ENCODE measurements around the gene SH3RF2. TPM values are rescaled to one million over a fixed set of nuclear protein-coding genes. Genes with fewer than 3 reads are reported as not detected.

The SH3RF2 gene
- total and polyA plus RNA-seq, 2 donors (not counting 1 experiment from before 2014, with no cell fraction given), result 0.03 TPM; not detected in 1

DNA sequence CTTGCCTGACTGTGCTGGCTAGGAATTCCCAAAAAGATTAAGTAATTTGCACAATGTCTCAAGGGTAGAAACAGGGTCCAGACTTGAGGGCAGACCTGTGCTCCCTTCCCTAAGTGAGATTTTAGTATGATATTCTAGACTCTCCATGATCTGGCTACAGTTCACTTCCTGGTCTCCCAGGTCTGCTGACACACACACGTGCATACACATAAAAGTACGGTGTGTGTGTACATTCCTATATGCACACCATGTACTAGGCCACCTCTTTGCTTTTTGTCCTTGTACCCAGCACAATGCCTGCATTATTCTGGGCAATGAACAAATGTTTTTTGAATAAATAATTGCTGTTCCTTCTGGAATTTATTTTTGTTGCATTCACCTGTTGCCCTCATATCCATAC lies 83.7 kb downstream of the SH3RF2 start:
- no peak overlapping the region for H3K4me3 Mint-ChIP-seq
- Histone ChIP-seq H3K27me3 (replicated peaks in 1 of 4; ENCODE audit: control extremely low read depth in 1 of 4, control insufficient read depth in 3 of 4, insufficient read depth in 4 of 4, low read length in 3 of 4) (peaks cover 0 to 3% (median 0%) of the 10 kb centered on the region in 4 experiments), H3K9ac (ENCODE audit: low read length) (no peak overlapping the region), H3K4me2 (replicated peaks; ENCODE audit: low read depth, low read length, poor library complexity, severe bottlenecking) (no peak overlapping the region), H2AFZ (ENCODE audit: insufficient read depth, low read depth, low read length, poor library complexity, severe bottlenecking) (no peak overlapping the region), H3K36me3 (replicated peaks in 1 of 2; ENCODE audit: control extremely low read depth in 1 of 2, control insufficient read depth in 1 of 2, extremely low read depth in 1 of 2, insufficient read depth in 2 of 2, low read length in 1 of 2) (no peaks in the 10 kb centered on the region), H3K4me1 (ENCODE audit: control insufficient read depth in 2 of 2, insufficient read depth in 2 of 2, low read length in 2 of 2) (no peaks in the 10 kb centered on the region), H3K4me3 (ENCODE audit: control extremely low read depth in 1 of 5, extremely low read depth in 1 of 5, insufficient read depth in 1 of 5, low read depth in 2 of 5, low read length in 4 of 5) (no peak overlapping the region), H4K20me1 (ENCODE audit: control insufficient read depth, insufficient read depth, low read length, poor library complexity, severe bottlenecking) (no peaks in the 10 kb centered on the region), H3K79me2 (ENCODE audit: control insufficient read depth, insufficient read depth, low read length) (no peaks in the 10 kb centered on the region), H3K27ac (ENCODE audit: low read length in 2 of 2) (no peak overlapping the region), H3K9me3 (ENCODE audit: control extremely low read depth in 1 of 3, control insufficient read depth in 2 of 3, insufficient read depth in 1 of 3, low read length in 2 of 3) (no peaks in the 10 kb centered on the region)
- POLR2A ChIA-PET, result no interaction called here
- CTCF ChIA-PET, result no interaction called here
- TF ChIP-seq, protein P1, sequence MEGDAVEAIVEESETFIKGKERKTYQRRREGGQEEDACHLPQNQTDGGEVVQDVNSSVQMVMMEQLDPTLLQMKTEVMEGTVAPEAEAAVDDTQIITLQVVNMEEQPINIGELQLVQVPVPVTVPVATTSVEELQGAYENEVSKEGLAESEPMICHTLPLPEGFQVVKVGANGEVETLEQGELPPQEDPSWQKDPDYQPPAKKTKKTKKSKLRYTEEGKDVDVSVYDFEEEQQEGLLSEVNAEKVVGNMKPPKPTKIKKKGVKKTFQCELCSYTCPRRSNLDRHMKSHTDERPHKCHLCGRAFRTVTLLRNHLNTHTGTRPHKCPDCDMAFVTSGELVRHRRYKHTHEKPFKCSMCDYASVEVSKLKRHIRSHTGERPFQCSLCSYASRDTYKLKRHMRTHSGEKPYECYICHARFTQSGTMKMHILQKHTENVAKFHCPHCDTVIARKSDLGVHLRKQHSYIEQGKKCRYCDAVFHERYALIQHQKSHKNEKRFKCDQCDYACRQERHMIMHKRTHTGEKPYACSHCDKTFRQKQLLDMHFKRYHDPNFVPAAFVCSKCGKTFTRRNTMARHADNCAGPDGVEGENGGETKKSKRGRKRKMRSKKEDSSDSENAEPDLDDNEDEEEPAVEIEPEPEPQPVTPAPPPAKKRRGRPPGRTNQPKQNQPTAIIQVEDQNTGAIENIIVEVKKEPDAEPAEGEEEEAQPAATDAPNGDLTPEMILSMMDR (IDR thresholded peaks at IDR 0.05), result no peak
- no peak for TF ChIP-seq EZH2 (IDR thresholded peaks at IDR 0.05; ENCODE audit: borderline replicate concordance, insufficient read depth, low read depth, low read length, poor library complexity, severe bottlenecking)
- intact Hi-C loops (cut with micrococcal nuclease), result no loop called here
- DNase-seq (no peak), ATAC-seq (ENCODE audit: low read depth) (no peak)
- H3K27me3 Mint-ChIP-seq, result peaks cover 3% of the 10 kb centered on the region
- H3K9me3 Mint-ChIP-seq (ENCODE audit: insufficient read depth), result no peaks in the 10 kb centered on the region
- no peak overlapping the region for H3K27ac Mint-ChIP-seq
- H3K4me1 Mint-ChIP-seq, result no peaks in the 10 kb centered on the region
- WGBS (ENCODE audit: insufficient coverage), result 96% methylated on average over 2 of the region's 2 CpGs

DNA sequence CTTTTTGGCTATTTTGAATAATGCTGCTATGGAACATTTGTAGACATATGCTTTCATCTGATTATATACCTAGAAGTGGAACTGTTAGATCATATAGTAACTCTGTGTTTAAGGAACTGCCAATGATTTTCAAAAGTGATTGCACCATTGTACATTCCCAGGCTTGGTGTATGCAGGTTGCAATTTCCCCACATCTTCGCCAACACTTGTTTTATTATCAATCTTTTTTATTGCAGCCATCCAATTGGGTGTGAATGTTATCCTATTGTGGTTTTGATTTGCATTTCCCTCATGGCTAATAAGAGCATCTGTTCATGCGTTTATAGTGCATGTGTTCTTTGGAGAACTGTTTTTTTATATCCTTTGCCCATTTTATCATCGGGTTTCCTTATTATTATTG lies 87.7 kb downstream of the SH3RF2 start:
- peaks cover 17% of the 10 kb centered on the region for H3K27me3 Mint-ChIP-seq
- Histone ChIP-seq H3K27ac (ENCODE audit: low read length in 2 of 2) (no peak overlapping the region), H3K36me3 (replicated peaks in 1 of 2; ENCODE audit: control extremely low read depth in 1 of 2, control insufficient read depth in 1 of 2, extremely low read depth in 1 of 2, insufficient read depth in 2 of 2, low read length in 1 of 2) (no peaks in the 10 kb centered on the region), H3K9me3 (ENCODE audit: control extremely low read depth in 1 of 3, control insufficient read depth in 2 of 3, insufficient read depth in 1 of 3, low read length in 2 of 3) (no peaks in the 10 kb centered on the region), H4K20me1 (ENCODE audit: control insufficient read depth, insufficient read depth, low read length, poor library complexity, severe bottlenecking) (no peaks in the 10 kb centered on the region), H3K4me2 (replicated peaks; ENCODE audit: low read depth, low read length, poor library complexity, severe bottlenecking) (no peak overlapping the region), H2AFZ (ENCODE audit: insufficient read depth, low read depth, low read length, poor library complexity, severe bottlenecking) (no peak overlapping the region), H3K9ac (ENCODE audit: low read length) (no peak overlapping the region), H3K4me1 (ENCODE audit: control insufficient read depth in 2 of 2, insufficient read depth in 2 of 2, low read length in 2 of 2) (no peaks in the 10 kb centered on the region), H3K4me3 (ENCODE audit: control extremely low read depth in 1 of 5, extremely low read depth in 1 of 5, insufficient read depth in 1 of 5, low read depth in 2 of 5, low read length in 4 of 5) (no peak overlapping the region), H3K79me2 (ENCODE audit: control insufficient read depth, insufficient read depth, low read length) (no peaks in the 10 kb centered on the region), H3K27me3 (replicated peaks in 1 of 4; ENCODE audit: control extremely low read depth in 1 of 4, control insufficient read depth in 3 of 4, insufficient read depth in 4 of 4, low read length in 3 of 4) (peaks cover 0 to 3% (median 0%) of the 10 kb centered on the region in 4 experiments)
- no peak overlapping the region for H3K4me3 Mint-ChIP-seq
- TF ChIP-seq, protein P1 (IDR thresholded peaks at IDR 0.05), result no peak
- TF ChIP-seq EZH2 (IDR thresholded peaks at IDR 0.05; ENCODE audit: borderline replicate concordance, insufficient read depth, low read depth, low read length, poor library complexity, severe bottlenecking), result no peak
- intact Hi-C loops (cut with micrococcal nuclease), result no loop called here
- no peaks in the 10 kb centered on the region for H3K9me3 Mint-ChIP-seq (ENCODE audit: insufficient read depth)
- H3K27ac Mint-ChIP-seq, result no peak overlapping the region
- no peak for ATAC-seq (ENCODE audit: low read depth)
- ChIA-PET CTCF (no interaction called here), POLR2A (no interaction called here)
- no peaks in the 10 kb centered on the region for H3K4me1 Mint-ChIP-seq
- WGBS (ENCODE audit: insufficient coverage), result no CpG with 5 or more reads among the region's 3 CpGs
- no peak for DNase-seq

All from B cell (primary cell).